ENCODE results near the gene MIOX.

The MIOX gene

DNA sequence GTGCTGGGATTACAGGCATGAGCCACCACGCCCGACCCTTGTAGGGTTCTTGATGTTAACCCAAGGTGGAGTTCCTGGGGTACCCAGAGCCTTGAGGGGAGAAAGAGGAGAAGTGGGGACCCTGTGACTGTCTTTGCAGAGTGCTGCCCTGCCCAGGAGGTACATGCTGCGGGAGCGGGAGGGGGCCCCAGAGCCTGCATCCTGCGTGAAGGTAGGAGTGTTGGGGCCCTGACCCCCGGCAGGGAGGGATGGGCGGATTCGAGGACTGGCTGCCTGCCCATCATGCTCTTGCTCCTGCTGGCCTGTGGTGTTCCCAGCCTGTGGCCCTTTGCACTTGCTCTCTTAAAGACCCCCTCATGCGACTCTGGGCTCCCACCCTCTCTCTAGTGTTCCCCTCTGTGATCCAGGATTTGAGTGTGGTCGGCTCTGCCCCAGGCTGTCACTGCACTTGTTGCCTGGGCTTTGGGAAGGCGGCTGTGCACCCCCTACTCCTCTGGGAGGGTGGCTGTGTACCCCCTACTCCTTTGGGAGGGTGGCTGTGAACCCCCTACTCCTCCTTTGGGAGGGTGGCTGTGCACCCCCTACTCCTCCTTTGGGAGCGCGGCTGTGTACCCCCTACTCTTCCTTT, 34.3 kb downstream of the MIOX start:
- DNase-seq (ENCODE audit: low read depth): no peak
- TF ChIP-seq, protein P1, sequence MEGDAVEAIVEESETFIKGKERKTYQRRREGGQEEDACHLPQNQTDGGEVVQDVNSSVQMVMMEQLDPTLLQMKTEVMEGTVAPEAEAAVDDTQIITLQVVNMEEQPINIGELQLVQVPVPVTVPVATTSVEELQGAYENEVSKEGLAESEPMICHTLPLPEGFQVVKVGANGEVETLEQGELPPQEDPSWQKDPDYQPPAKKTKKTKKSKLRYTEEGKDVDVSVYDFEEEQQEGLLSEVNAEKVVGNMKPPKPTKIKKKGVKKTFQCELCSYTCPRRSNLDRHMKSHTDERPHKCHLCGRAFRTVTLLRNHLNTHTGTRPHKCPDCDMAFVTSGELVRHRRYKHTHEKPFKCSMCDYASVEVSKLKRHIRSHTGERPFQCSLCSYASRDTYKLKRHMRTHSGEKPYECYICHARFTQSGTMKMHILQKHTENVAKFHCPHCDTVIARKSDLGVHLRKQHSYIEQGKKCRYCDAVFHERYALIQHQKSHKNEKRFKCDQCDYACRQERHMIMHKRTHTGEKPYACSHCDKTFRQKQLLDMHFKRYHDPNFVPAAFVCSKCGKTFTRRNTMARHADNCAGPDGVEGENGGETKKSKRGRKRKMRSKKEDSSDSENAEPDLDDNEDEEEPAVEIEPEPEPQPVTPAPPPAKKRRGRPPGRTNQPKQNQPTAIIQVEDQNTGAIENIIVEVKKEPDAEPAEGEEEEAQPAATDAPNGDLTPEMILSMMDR (conservative IDR thresholded peaks at IDR 0.05; ENCODE audit: low read length): no peak
- H3K4me3 ChIP-seq (ENCODE audit: low read length): no peak overlapping the region

DNA sequence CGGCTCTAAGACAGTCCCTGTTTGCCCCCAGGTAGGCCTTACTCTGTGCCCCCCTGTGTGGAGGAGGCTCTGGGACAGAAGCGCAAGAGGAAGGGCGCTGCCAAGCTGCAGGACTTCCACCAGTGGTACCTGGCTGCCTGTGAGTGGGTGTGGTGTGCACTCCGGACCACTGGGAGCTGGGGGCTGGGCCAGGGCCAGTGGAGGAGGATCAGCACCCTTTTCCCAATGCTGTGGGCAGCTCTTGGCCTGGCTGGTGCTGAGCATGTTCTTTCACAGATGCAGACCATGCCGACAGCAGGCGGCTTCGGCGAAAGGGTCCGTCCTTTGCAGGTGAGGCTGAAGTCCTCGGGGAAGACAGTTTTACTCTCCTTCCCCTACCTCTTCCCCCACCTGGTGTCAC, 35.1 kb downstream of the MIOX start:
- no peak overlapping the region for H3K4me3 ChIP-seq (ENCODE audit: low read length)
- TF ChIP-seq, protein P1 (conservative IDR thresholded peaks at IDR 0.05; ENCODE audit: low read length): no peak
- no peak for DNase-seq (ENCODE audit: low read depth)

- no peak overlapping the region for H3K4me3 ChIP-seq (ENCODE audit: low read length)
- TF ChIP-seq, protein P1 (conservative IDR thresholded peaks at IDR 0.05; ENCODE audit: low read length): no peak
- no peak for DNase-seq (ENCODE audit: low read depth)
Measured at GRCh38 chr22:50522208-50522805, 35.6 kb downstream of the MIOX start.

GRCh38 chr22:50522806-50523438, 36.3 kb downstream of the MIOX start:
- H3K4me3 ChIP-seq (ENCODE audit: low read length): no peak overlapping the region
- DNase-seq (ENCODE audit: low read depth): no peak
- TF ChIP-seq, protein P1 (conservative IDR thresholded peaks at IDR 0.05; ENCODE audit: low read length): no peak

DNA sequence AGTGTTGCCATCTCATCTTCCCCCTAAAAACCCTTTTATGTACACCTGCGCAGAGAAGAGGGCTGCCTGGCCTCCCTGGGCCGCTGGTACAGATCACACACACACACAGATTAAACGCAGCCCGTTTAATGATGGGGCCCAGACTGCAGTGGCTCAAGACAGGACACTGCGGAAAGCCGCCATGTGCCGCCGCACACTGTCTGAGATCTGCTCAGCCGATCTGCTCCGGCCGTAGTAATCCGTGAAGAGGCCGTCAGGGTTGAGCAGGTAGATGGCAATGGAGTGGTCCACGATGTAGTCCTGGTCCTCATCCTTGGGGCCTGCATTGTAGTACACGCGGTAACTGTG, 36.8 kb downstream of the MIOX start:
- TF ChIP-seq, protein P1 (conservative IDR thresholded peaks at IDR 0.05; ENCODE audit: low read length): no peak
- no peak overlapping the region for H3K4me3 ChIP-seq (ENCODE audit: low read length)
- DNase-seq (ENCODE audit: low read depth): no peak

- TF ChIP-seq, protein P1 (conservative IDR thresholded peaks at IDR 0.05; ENCODE audit: low read length): no peak
- no peak for DNase-seq (ENCODE audit: low read depth)
- peak overlapping the region; percentile 75 for H3K4me3 ChIP-seq (ENCODE audit: low read length)
Measured at GRCh38 chr22:50523806-50524675, 37.4 kb downstream of the MIOX start.

Data from AG10803 (cell line).